ENCODE data around the gene AAR2.

- TF ChIP-seq CTCF (IDR thresholded peaks at IDR 0.05; ENCODE audit: insufficient read depth, low read length): no peak
- TF ChIP-seq, protein P1, sequence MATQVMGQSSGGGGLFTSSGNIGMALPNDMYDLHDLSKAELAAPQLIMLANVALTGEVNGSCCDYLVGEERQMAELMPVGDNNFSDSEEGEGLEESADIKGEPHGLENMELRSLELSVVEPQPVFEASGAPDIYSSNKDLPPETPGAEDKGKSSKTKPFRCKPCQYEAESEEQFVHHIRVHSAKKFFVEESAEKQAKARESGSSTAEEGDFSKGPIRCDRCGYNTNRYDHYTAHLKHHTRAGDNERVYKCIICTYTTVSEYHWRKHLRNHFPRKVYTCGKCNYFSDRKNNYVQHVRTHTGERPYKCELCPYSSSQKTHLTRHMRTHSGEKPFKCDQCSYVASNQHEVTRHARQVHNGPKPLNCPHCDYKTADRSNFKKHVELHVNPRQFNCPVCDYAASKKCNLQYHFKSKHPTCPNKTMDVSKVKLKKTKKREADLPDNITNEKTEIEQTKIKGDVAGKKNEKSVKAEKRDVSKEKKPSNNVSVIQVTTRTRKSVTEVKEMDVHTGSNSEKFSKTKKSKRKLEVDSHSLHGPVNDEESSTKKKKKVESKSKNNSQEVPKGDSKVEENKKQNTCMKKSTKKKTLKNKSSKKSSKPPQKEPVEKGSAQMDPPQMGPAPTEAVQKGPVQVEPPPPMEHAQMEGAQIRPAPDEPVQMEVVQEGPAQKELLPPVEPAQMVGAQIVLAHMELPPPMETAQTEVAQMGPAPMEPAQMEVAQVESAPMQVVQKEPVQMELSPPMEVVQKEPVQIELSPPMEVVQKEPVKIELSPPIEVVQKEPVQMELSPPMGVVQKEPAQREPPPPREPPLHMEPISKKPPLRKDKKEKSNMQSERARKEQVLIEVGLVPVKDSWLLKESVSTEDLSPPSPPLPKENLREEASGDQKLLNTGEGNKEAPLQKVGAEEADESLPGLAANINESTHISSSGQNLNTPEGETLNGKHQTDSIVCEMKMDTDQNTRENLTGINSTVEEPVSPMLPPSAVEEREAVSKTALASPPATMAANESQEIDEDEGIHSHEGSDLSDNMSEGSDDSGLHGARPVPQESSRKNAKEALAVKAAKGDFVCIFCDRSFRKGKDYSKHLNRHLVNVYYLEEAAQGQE (IDR thresholded peaks at IDR 0.05; ENCODE audit: insufficient replicate concordance, low read depth): no peak
- TF ChIP-seq POLR2AphosphoS5 (IDR thresholded peaks at IDR 0.05; ENCODE audit: low read depth): no peak
Observed at GRCh38 chr20:36273414-36274180, 37.3 kb downstream of the AAR2 start.
